HEK293 (cell line): ENCODE measurements around the gene PRPF8.

ENCODE experiments used
- BCL11A ChIP-seq: fragments of 450-650 bp; formaldehyde crosslinking; IDR thresholded peaks from 2 replicates; pipeline ENCODE4 v1.5.1; 2016; ENCODE audit warnings: low read depth, missing biosample characterization, missing genetic modification characterization
- CTCF ChIP-seq: fragments of 450-650 bp; formaldehyde crosslinking; IDR thresholded peaks from 2 replicates; pipeline ENCODE4 v1.5.1; 2016; ENCODE audit warnings: missing biosample characterization, missing genetic modification characterization
- ZNF513 ChIP-seq: fragments of 450-650 bp; IDR thresholded peaks from 2 replicates; pipeline ENCODE4 v1.5.1; 2018; ENCODE audit warnings: missing biosample characterization, missing genetic modification characterization

DNA sequence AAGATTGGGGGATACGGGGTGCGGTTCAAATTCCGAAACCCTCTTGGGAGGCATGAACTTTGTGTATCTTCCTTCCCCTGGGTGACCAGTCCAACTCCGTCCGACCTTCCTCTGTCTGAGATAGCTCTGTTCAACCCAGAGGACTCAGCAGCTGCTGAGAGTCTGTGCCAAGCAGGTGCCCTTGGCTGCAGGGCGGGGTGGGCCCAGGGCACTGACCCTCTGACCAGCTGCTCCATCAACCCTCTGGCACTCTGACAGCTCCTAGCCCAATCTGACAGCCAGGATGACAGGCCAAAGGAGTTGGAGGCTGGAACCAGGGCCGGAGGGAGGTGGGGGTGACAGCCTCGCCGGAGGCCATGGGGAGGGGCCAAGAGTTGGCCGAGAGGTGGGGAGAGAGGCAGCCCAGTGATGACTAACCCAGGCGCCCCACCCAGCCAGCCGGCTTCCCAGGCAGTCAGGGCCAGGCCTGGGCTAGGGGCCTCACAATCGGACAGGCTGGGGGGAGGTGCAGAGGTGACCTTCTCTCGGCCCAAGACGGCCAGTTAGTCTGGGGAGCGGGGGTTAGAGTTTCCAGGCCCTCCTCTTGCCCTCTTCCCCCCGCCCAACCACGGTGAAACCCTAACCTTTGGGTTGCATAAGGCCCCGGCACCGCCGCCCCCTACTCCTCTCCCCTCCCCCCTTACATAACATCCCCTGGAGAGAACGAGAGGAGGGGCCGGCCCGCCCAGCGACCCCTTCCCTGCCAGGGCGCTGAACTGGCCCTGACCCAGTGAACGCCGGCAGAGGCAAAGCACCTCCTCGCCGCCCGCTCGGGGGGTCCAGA lies 30.5 kb upstream of the PRPF8 start:
- TF ChIP-seq CTCF (tag by site-specific recombination) (no peak), BCL11A (tag by site-specific recombination) (peak; percentile 86; the same call in 1 of the 2 replicates), ZNF513 (no peak)
